NCI-H1417 (cell line): ENCODE measurements around the gene NCKAP5.
"Not testable (repeated sequence)": the region's sequence is repeated elsewhere in the genome, so short reads cannot be mapped to it uniquely, and the experiment has no call there.

Experiments used
- DNase-seq, 3 experiments: peaks; one replicate each; lab custom pipeline; 2025; lab: John Stamatoyannopoulos, UW

The NCKAP5 gene

GRCh38 chr2:133209325-133209724 is 358.9 kb downstream of the NCKAP5 start:
- no peak for DNase-seq

GRCh38 chr2:133206666-133207065 is 361.6 kb downstream of the NCKAP5 start:
- DNase-seq = not testable (repeated sequence)

GRCh38 chr2:133204421-133204820 is 363.8 kb downstream of the NCKAP5 start:
- no peak for DNase-seq

- no peak for DNase-seq
Observed at GRCh38 chr2:133200684-133201421, 367.4 kb downstream of the NCKAP5 start.

- DNase-seq = no peak
Observed at GRCh38 chr2:133198678-133199077, 369.6 kb downstream of the NCKAP5 start.

GRCh38 chr2:133197156-133197555 is 371.1 kb downstream of the NCKAP5 start:
- no peak for DNase-seq

GRCh38 chr2:133194777-133195335 is 373.4 kb downstream of the NCKAP5 start:
- DNase-seq = no peak

- no peak for DNase-seq
Observed at GRCh38 chr2:133194362-133194655, 374.0 kb downstream of the NCKAP5 start.

- DNase-seq = no peak
Observed at GRCh38 chr2:133193544-133194361, 374.5 kb downstream of the NCKAP5 start.

GRCh38 chr2:133192028-133192427 is 376.2 kb downstream of the NCKAP5 start:
- DNase-seq = no peak

GRCh38 chr2:133177196-133177595 is 391.1 kb downstream of the NCKAP5 start:
- DNase-seq = no peak

GRCh38 chr2:133175926-133176325 is 392.3 kb downstream of the NCKAP5 start:
- peak in 1 of 3 experiments; percentile 0 for DNase-seq

GRCh38 chr2:133173224-133173623 is 395.0 kb downstream of the NCKAP5 start:
- DNase-seq = no peak

GRCh38 chr2:133171393-133172004 is 396.8 kb downstream of the NCKAP5 start:
- DNase-seq = peak; percentile 1 to 66 (median 60)

- DNase-seq = no peak
Observed at GRCh38 chr2:133169274-133169912, 398.9 kb downstream of the NCKAP5 start.

GRCh38 chr2:133167990-133168389 is 400.3 kb downstream of the NCKAP5 start:
- no peak for DNase-seq

GRCh38 chr2:133167223-133167622 is 401.0 kb downstream of the NCKAP5 start:
- DNase-seq = no peak

GRCh38 chr2:133166031-133166430 is 402.2 kb downstream of the NCKAP5 start:
- DNase-seq = no peak

- no peak for DNase-seq
Observed at GRCh38 chr2:133163111-133163510, 405.2 kb downstream of the NCKAP5 start.

GRCh38 chr2:133158442-133158841 is 409.8 kb downstream of the NCKAP5 start:
- DNase-seq = no peak

- DNase-seq = no peak
Observed at GRCh38 chr2:133158024-133158423, 410.2 kb downstream of the NCKAP5 start.

- no peak for DNase-seq
Observed at GRCh38 chr2:133157141-133157540, 411.1 kb downstream of the NCKAP5 start.
